IPS-15b (cell line): ENCODE results near the gene NRXN3.
"Not testable (repeated sequence)": the region's sequence is repeated elsewhere in the genome, so short reads cannot be mapped to it uniquely, and the experiment has no call there.

Experiments
- H3K27me3 ChIP-seq: one replicate; pipeline ENCODE4 v1.6.1; 2013; ENCODE audit warnings: low read length; ENCODE audit not compliant: control insufficient read depth, insufficient read depth
- H3K36me3 ChIP-seq: one replicate; pipeline ENCODE4 v1.6.1; 2013; ENCODE audit warnings: low read length; ENCODE audit not compliant: control insufficient read depth, insufficient read depth
- H3K4me1 ChIP-seq: one replicate; pipeline ENCODE4 v1.6.1; 2013; ENCODE audit warnings: mild to moderate bottlenecking, low read length; ENCODE audit not compliant: control insufficient read depth, insufficient read depth
- H3K4me3 ChIP-seq: one replicate; pipeline ENCODE4 v1.5.1; 2013; ENCODE audit warnings: low read depth, low read length
- H3K9ac ChIP-seq: one replicate; pipeline ENCODE4 v1.6.1; 2013; ENCODE audit warnings: low read depth, mild to moderate bottlenecking, low read length
- H3K9me3 ChIP-seq: one replicate; pipeline ENCODE4 v1.6.1; 2013; ENCODE audit warnings: mild to moderate bottlenecking, low read length; ENCODE audit not compliant: control insufficient read depth, insufficient read depth

Gene NRXN3

GRCh38 chr14:79090641-79091180 is 920.5 kb downstream of the NRXN3 start:
- Histone ChIP-seq H3K9ac (no peak overlapping the region), H3K4me3 (no peak overlapping the region), H3K36me3 (no peaks in the 10 kb centered on the region), H3K9me3 (no peaks in the 10 kb centered on the region), H3K27me3 (peaks cover 27% of the 10 kb centered on the region), H3K4me1 (peaks cover 4% of the 10 kb centered on the region)

GRCh38 chr14:79091381-79091963 is 921.3 kb downstream of the NRXN3 start:
- peaks cover 4% of the 10 kb centered on the region for H3K4me1 ChIP-seq
- H3K4me3 ChIP-seq = no peak overlapping the region
- no peaks in the 10 kb centered on the region for H3K9me3 ChIP-seq
- H3K9ac ChIP-seq = no peak overlapping the region
- H3K36me3 ChIP-seq = no peaks in the 10 kb centered on the region
- peaks cover 27% of the 10 kb centered on the region for H3K27me3 ChIP-seq

DNA sequence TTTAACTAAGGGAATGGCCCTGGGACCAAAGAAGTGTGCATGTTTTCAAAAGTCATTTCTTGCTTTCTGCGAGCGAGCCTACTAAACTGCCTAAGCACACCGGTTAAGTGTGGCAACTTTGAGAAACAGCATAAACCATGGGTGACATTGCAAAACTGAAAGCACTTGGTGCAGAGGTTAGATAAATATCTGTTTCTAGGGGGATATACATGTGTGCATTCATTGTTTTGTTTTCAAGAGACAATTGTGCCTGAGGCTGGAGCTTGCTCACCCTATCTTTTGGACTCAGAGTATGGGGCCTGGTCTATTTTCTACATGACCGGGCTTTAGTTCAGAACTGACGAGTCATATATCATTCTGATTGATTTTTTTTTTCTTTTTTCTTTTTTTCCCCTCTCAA is 923.4 kb downstream of the NRXN3 start:
- Histone ChIP-seq H3K36me3 (no peaks in the 10 kb centered on the region), H3K27me3 (peaks cover 27% of the 10 kb centered on the region), H3K9me3 (no peaks in the 10 kb centered on the region), H3K9ac (no peak overlapping the region), H3K4me3 (no peak overlapping the region), H3K4me1 (peaks cover 4% of the 10 kb centered on the region)

GRCh38 chr14:79094951-79095350 is 924.8 kb downstream of the NRXN3 start:
- Histone ChIP-seq H3K27me3 (peaks cover 16% of the 10 kb centered on the region), H3K4me3 (no peak overlapping the region), H3K36me3 (no peaks in the 10 kb centered on the region), H3K9ac (no peak overlapping the region), H3K9me3 (no peaks in the 10 kb centered on the region), H3K4me1 (peaks cover 4% of the 10 kb centered on the region)

GRCh38 chr14:79096811-79097210 is 926.6 kb downstream of the NRXN3 start:
- Histone ChIP-seq H3K36me3 (no peaks in the 10 kb centered on the region), H3K27me3 (peaks cover 6% of the 10 kb centered on the region), H3K9ac (no peak overlapping the region), H3K9me3 (no peaks in the 10 kb centered on the region), H3K4me1 (no peaks in the 10 kb centered on the region), H3K4me3 (no peak overlapping the region)

- Histone ChIP-seq H3K36me3 (no peaks in the 10 kb centered on the region), H3K27me3 (peaks cover 2% of the 10 kb centered on the region), H3K9me3 (no peaks in the 10 kb centered on the region), H3K4me3 (no peak overlapping the region), H3K9ac (no peak overlapping the region), H3K4me1 (no peaks in the 10 kb centered on the region)
These were observed 928.2 kb downstream of the NRXN3 start for GRCh38 chr14:79098324-79098723.

- Histone ChIP-seq H3K4me1 (no peaks in the 10 kb centered on the region), H3K4me3 (no peak overlapping the region), H3K9ac (no peak overlapping the region), H3K36me3 (no peaks in the 10 kb centered on the region), H3K9me3 (no peaks in the 10 kb centered on the region), H3K27me3 (no peaks in the 10 kb centered on the region)
These were observed 930.4 kb downstream of the NRXN3 start for GRCh38 chr14:79100578-79100977.

GRCh38 chr14:79101388-79101787 is 931.2 kb downstream of the NRXN3 start:
- Histone ChIP-seq H3K4me3 (no peak overlapping the region), H3K9me3 (no peaks in the 10 kb centered on the region), H3K4me1 (no peaks in the 10 kb centered on the region), H3K27me3 (no peaks in the 10 kb centered on the region), H3K9ac (no peak overlapping the region), H3K36me3 (no peaks in the 10 kb centered on the region)

GRCh38 chr14:79103764-79104163 is 933.6 kb downstream of the NRXN3 start:
- Histone ChIP-seq H3K27me3 (no peaks in the 10 kb centered on the region), H3K4me3 (no peak overlapping the region), H3K4me1 (no peaks in the 10 kb centered on the region), H3K9ac (no peak overlapping the region), H3K9me3 (no peaks in the 10 kb centered on the region), H3K36me3 (no peaks in the 10 kb centered on the region)

GRCh38 chr14:79110564-79110963 is 940.4 kb downstream of the NRXN3 start:
- H3K9me3 ChIP-seq, H3K27me3 ChIP-seq, H3K9ac ChIP-seq, H3K36me3 ChIP-seq, H3K4me1 ChIP-seq, H3K4me3 ChIP-seq: not testable (repeated sequence)

DNA sequence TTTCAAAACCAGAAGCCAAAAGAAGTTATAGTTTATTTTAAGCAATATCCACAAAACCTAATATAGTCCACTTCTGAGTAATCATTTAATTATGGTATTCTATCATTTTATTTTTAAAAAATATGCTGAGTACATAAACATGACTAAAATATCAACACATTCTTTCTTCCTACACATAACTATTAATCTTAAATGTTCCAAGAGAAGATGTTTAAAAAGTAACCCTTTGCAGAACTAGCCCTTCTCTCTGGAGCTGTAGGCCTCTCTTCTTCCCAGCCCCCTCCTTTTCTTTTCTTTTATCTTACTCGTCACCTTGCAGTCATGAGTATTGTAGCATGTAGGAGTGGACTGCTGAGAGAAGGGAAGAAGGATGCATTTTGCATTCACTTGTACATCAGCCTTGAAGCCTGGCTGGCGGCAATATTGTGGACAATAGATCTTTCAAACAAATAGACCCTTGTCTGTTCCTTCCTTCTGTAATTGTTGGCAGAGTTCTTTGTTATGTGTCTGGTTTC is 941.9 kb downstream of the NRXN3 start:
- Histone ChIP-seq H3K9me3 (no peaks in the 10 kb centered on the region), H3K4me1 (no peaks in the 10 kb centered on the region), H3K36me3 (no peaks in the 10 kb centered on the region), H3K4me3 (no peak overlapping the region), H3K27me3 (no peaks in the 10 kb centered on the region), H3K9ac (no peak overlapping the region)

DNA sequence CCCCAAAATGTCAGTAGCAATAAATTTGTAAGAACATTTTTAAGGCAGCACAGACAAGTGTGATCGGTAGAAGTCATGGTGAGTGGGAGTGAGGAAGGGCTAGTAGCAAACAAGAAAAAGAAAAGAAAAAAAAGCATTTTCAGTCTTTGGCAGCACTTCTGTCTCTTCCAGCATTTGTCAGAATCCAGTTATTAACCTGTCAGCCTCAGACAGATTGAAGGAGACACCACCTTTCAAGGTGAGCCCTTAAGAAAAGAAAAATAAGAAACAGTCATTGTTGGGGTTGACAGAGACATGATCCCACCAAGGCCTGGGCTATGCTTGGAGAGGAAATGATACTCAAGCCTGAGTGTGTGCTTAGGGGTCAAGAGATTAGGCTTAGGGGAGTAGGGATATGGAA is 947.4 kb downstream of the NRXN3 start:
- no peak overlapping the region for H3K4me3 ChIP-seq
- no peaks in the 10 kb centered on the region for H3K36me3 ChIP-seq

More for the DNA sequence above, 947.4 kb downstream of the NRXN3 start:
- Histone ChIP-seq H3K4me1 (no peaks in the 10 kb centered on the region), H3K9me3 (no peaks in the 10 kb centered on the region), H3K9ac (no peak overlapping the region), H3K27me3 (no peaks in the 10 kb centered on the region)
